22Rv1 (cell line): ENCODE measurements around the gene NRF1.

Experiments
- H3K27ac ChIP-seq: fragments of 450-650 bp; 2 replicates; pipeline ENCODE4 v1.5.1; 2017
- ZFX ChIP-seq: fragments of 450-650 bp; IDR thresholded peaks from 2 replicates; pipeline ENCODE4 v1.6.1; 2017; ENCODE audit warnings: antibody characterized with exemption, borderline replicate concordance
- TF ChIP-seq, protein P1 (sequence below): fragments of 450-650 bp; IDR thresholded peaks from 2 replicates; pipeline ENCODE4 v1.5.1; 2017; ENCODE audit warnings: mild to moderate bottlenecking

NRF1 gene

DNA sequence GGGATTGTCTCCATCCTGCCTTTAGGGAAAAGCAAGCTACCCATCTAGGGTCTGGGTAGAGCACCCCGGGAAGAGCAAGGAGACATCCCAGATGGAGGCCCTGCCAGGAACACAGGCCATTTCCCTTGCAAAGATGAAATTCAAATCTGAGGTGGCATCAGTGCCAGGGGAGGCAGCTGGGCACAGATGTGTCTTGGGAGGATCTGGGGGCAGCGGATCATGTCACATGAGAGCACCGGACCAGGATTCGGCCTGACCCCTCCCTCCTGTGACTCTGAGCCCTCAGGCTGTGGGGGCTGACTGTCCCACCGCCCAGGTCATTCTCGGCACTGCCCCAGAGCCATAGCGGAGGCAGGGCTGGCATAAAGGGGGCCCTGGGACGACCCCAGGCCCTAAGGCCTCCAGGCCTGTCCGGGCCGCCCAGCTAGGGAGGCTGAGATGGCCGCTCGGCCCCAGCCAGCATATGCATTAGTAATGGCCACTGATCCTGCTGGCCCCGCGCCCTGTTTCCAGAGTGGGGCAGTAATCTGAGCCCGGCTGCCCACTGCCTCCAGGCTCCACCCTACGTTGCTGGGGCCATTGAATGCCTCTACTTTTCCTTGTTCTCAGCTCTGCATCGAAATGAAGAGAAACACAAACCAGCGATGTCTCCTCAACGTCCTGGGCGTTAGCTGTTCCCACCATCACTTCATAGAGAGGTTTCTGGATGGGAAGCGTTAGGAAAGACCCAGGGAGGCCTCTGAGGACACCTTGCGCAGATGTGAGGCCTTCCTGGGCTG, 192.8 kb downstream of the NRF1 start:
- TF ChIP-seq ZFX = no peak
- TF ChIP-seq, protein P1, sequence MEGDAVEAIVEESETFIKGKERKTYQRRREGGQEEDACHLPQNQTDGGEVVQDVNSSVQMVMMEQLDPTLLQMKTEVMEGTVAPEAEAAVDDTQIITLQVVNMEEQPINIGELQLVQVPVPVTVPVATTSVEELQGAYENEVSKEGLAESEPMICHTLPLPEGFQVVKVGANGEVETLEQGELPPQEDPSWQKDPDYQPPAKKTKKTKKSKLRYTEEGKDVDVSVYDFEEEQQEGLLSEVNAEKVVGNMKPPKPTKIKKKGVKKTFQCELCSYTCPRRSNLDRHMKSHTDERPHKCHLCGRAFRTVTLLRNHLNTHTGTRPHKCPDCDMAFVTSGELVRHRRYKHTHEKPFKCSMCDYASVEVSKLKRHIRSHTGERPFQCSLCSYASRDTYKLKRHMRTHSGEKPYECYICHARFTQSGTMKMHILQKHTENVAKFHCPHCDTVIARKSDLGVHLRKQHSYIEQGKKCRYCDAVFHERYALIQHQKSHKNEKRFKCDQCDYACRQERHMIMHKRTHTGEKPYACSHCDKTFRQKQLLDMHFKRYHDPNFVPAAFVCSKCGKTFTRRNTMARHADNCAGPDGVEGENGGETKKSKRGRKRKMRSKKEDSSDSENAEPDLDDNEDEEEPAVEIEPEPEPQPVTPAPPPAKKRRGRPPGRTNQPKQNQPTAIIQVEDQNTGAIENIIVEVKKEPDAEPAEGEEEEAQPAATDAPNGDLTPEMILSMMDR = no peak
- H3K27ac ChIP-seq = no peak overlapping the region

DNA sequence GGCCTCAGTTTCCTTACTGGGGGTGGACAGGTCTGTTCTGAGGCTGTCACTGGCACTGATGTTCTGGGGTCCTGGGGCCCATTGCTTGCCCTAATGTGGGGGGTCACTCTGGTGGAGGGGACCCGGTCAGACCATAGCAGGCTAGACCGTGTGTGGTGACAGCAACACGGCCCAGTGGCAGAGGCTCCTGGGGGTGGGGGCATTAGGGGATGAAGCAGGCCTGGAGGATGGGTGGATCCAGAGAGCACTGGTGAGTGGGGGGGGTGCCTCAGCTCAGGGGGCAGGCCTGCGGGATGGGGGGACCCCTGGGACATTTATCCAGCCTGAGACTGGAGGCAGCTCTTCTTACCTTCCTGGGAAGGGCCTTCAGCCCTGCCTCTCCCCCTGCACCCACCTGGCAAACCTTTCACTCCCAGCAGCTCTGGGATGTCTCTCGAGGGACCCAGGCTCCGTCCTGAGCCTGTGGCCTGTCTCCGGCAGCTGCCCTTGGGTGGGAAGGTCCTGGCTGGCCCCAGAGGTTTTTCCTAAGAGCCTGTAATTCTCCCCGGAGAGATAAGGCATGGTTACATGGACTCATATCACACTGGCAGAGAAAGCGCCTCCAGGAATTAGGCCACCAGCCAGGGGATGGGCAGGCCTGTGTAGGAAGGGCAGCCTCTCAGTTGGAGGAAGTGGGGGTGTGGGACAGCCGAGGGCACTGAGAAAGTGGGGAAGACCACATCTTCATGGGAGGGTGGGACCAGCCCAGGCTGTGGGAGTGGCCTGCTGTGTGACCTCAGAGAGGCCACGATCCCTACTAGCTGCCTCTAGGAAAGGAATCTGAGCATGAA, 193.6 kb downstream of the NRF1 start:
- no peak for TF ChIP-seq ZFX
- TF ChIP-seq, protein P1 = no peak
- no peak overlapping the region for H3K27ac ChIP-seq
